Natural killer cell (primary cell): ENCODE results near the gene SHB. TPM values are rescaled to one million over a fixed set of nuclear protein-coding genes. Genes with fewer than 3 reads are reported as not detected.
A peak's percentile ranks its signal among the peaks of the same experiment; 100 is the strongest.

Experiments used
- ATAC-seq, 3 donors: fragments of 150-1000 bp in 2 of 3; fragments of 200-7000 bp in 1 of 3; cut with Tn5 transposase; 1 replicate in 1 of 3; 2 replicates in 2 of 3; pipeline ENCODE4 v1.10.0; 2021; ENCODE audit warnings: mild to moderate bottlenecking in 2 of 3, moderate library complexity in 2 of 3
- DNase-seq, 2 donors: peaks; one replicate each; pipeline versions ENCODE4 v3.0.0 to v3.0.0-alpha.2; 2013 to 2021; ENCODE audit warnings: mixed read lengths in 1 of 2
- H3K27ac ChIP-seq: one replicate; pipeline ENCODE4 v1.5.1; 2013; ENCODE audit warnings: mild to moderate bottlenecking, low read length
- H3K27me3 ChIP-seq: one replicate; pipeline ENCODE4 v1.6.1; 2013; ENCODE audit warnings: low read length; ENCODE audit not compliant: control insufficient read depth, insufficient read depth
- H3K36me3 ChIP-seq: one replicate; pipeline ENCODE4 v1.6.1; 2013; ENCODE audit warnings: low read length; ENCODE audit not compliant: control insufficient read depth, insufficient read depth
- H3K4me1 ChIP-seq: one replicate; pipeline ENCODE4 v1.6.1; 2013; ENCODE audit warnings: low read length; ENCODE audit not compliant: control insufficient read depth, insufficient read depth
- H3K4me3 ChIP-seq: one replicate; pipeline ENCODE4 v1.5.1; 2013; ENCODE audit warnings: low read length
- H3K9me3 ChIP-seq: one replicate; pipeline ENCODE4 v1.6.1; 2013; ENCODE audit warnings: low read length; ENCODE audit not compliant: control insufficient read depth, insufficient read depth
- H3K27ac Mint-ChIP-seq, 2 donors: one replicate each; pipeline ENCODE4 v1.8.0; 2022; ENCODE audit warnings: mild to moderate bottlenecking in 2 of 2, mixed read lengths in 2 of 2, moderate library complexity in 1 of 2
- H3K27me3 Mint-ChIP-seq, 2 donors: one replicate each; pipeline ENCODE4 v1.8.0; 2022; ENCODE audit warnings: low read depth in 2 of 2, mixed read lengths in 2 of 2
- H3K36me3 Mint-ChIP-seq: one replicate; pipeline ENCODE4 v1.8.0; 2022; ENCODE audit warnings: mixed read lengths
- H3K4me1 Mint-ChIP-seq, 2 donors: one replicate each; pipeline ENCODE4 v1.8.0; 2022; ENCODE audit warnings: mixed read lengths in 2 of 2
- H3K4me3 Mint-ChIP-seq: one replicate; pipeline ENCODE4 v1.8.0; 2022; ENCODE audit warnings: mild to moderate bottlenecking, moderate library complexity, mixed read lengths
- H3K9me3 Mint-ChIP-seq, 2 donors: one replicate each; pipeline ENCODE4 v1.8.0; 2022; ENCODE audit warnings: mixed read lengths in 2 of 2
- WGBS: methylation state at CpG from one replicate; pipeline ENCODE4 v1.1.7; 2013; ENCODE audit warnings: missing lambda C conversion rate; ENCODE audit not compliant: insufficient coverage; 5-methylcytosine and 5-hydroxymethylcytosine counted together
- intact Hi-C: fragments of 100-400 bp; cut with micrococcal nuclease; formaldehyde crosslinking; loops from one replicate; pipeline ENCODE4 v1.14.2; 2022
- total RNA-seq, 4 donors: library from RNA; stranded (reverse); fragments of 120-200 nt in 1 of 4; gene quantifications; one replicate each; pipeline versions ENCODE4 v1.2.3 to v1.2.4, GENCODE V29; 2013 to 2022
- TF ChIP-seq, protein P1 (sequence below): fragments of 200-600 bp; IDR thresholded peaks from one replicate; pipeline ENCODE4 v1.8.0; 2022; ENCODE audit warnings: antibody characterized with exemption

SHB gene
- total RNA-seq, 3 donors from 2014 or later (not counting 1 experiment from before 2014, with no cell fraction given), result 2.7 to 7.1 (median 2.9) TPM

- Mint-ChIP-seq H3K4me3 (peak overlapping the region; percentile 91), H3K4me1 (peaks cover 10 to 57% of the 10 kb centered on the region in 2 donors), H3K27me3 (peaks cover 0 to 5% of the 10 kb centered on the region in 2 donors), H3K27ac (no peak overlapping the region), H3K9me3 (no peaks in the 10 kb centered on the region), H3K36me3 (no peaks in the 10 kb centered on the region)
- Histone ChIP-seq H3K36me3 (no peaks in the 10 kb centered on the region), H3K4me3 (no peak overlapping the region), H3K9me3 (no peaks in the 10 kb centered on the region), H3K27me3 (peaks cover 11% of the 10 kb centered on the region), H3K4me1 (peaks cover 28% of the 10 kb centered on the region), H3K27ac (no peak overlapping the region)
- TF ChIP-seq, protein P1, sequence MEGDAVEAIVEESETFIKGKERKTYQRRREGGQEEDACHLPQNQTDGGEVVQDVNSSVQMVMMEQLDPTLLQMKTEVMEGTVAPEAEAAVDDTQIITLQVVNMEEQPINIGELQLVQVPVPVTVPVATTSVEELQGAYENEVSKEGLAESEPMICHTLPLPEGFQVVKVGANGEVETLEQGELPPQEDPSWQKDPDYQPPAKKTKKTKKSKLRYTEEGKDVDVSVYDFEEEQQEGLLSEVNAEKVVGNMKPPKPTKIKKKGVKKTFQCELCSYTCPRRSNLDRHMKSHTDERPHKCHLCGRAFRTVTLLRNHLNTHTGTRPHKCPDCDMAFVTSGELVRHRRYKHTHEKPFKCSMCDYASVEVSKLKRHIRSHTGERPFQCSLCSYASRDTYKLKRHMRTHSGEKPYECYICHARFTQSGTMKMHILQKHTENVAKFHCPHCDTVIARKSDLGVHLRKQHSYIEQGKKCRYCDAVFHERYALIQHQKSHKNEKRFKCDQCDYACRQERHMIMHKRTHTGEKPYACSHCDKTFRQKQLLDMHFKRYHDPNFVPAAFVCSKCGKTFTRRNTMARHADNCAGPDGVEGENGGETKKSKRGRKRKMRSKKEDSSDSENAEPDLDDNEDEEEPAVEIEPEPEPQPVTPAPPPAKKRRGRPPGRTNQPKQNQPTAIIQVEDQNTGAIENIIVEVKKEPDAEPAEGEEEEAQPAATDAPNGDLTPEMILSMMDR, result no peak
- intact Hi-C loops, result loop anchor here (5.0 to 10.0 kb wide), 2 partner anchors 102 to 154 kb away; no protein-coding TSS in a partner anchor
- no peak for DNase-seq
- 81% methylated on average over 7 of the region's 7 CpGs for WGBS
- ATAC-seq, result no peak
Observed at GRCh38 chr9:38066197-38066913, 2.7 kb downstream of the SHB start.

GRCh38 chr9:38065369-38066075 is 3.5 kb downstream of the SHB start:
- TF ChIP-seq, protein P1, result no peak
- intact Hi-C loops, result loop anchor here (5.0 to 10.0 kb wide), 2 partner anchors 101 to 153 kb away; no protein-coding TSS in a partner anchor
- 84% methylated on average over 9 of the region's 9 CpGs for WGBS

DNA sequence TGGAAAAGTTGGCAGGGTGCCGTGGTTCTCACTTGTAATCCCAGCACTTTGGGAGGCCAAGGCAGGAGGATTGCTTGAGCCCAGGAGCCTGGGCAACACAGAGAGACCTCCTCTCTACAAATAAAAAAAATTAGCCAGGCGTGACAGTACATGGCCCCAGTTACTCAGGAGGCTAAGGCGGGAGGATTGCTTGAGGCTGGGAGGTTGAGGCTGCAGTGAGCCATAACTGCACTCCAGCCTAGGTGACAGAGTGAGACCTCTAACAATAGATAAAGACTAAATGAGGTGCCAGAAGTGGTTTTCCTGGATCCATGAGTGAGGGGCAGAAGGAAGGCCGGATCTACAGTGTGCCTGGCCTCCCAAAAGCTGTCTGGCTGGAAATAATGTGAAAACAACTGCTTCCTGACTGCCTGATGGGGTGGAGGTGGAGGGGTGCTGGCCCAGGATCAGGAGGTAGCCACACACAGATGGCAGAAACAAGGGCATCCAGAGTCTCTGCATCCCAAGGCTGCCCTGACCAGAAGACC is 4.1 kb downstream of the SHB start:
- no peak for ATAC-seq
- peaks cover 0 to 46% of the 10 kb centered on the region in 2 donors for H3K4me1 Mint-ChIP-seq
- no peak overlapping the region for H3K27ac ChIP-seq
- intact Hi-C loops, result loop anchor here (5.0 to 10.0 kb wide), 2 partner anchors 100 to 153 kb away; no protein-coding TSS in a partner anchor
- no peaks in the 10 kb centered on the region for H3K9me3 ChIP-seq
- H3K27me3 ChIP-seq, result peaks cover 11% of the 10 kb centered on the region
- WGBS, result 95% methylated on average over 3 of the region's 4 CpGs
- H3K36me3 ChIP-seq, result no peaks in the 10 kb centered on the region
- H3K9me3 Mint-ChIP-seq, result no peaks in the 10 kb centered on the region
- H3K4me3 Mint-ChIP-seq, result no peak overlapping the region
- no peak for DNase-seq
- H3K4me3 ChIP-seq, result no peak overlapping the region
- H3K36me3 Mint-ChIP-seq, result no peaks in the 10 kb centered on the region
- peaks cover 0 to 5% of the 10 kb centered on the region in 2 donors for H3K27me3 Mint-ChIP-seq
- peaks cover 19% of the 10 kb centered on the region for H3K4me1 ChIP-seq
- no peak overlapping the region for H3K27ac Mint-ChIP-seq
- TF ChIP-seq, protein P1, result no peak

More at GRCh38 chr9:38065369-38066075, 3.5 kb downstream of the SHB start:
- no peaks in the 10 kb centered on the region for H3K9me3 ChIP-seq
- no peak overlapping the region for H3K4me3 ChIP-seq
- H3K4me1 ChIP-seq, result peaks cover 25% of the 10 kb centered on the region
- H3K9me3 Mint-ChIP-seq, result no peaks in the 10 kb centered on the region
- peaks cover 0 to 5% of the 10 kb centered on the region in 2 donors for H3K27me3 Mint-ChIP-seq
- no peaks in the 10 kb centered on the region for H3K36me3 ChIP-seq
- no peak overlapping the region for H3K27ac ChIP-seq
- no peak overlapping the region for H3K27ac Mint-ChIP-seq
- H3K4me1 Mint-ChIP-seq, result peaks cover 1 to 51% of the 10 kb centered on the region in 2 donors
- ATAC-seq, result no peak
- H3K4me3 Mint-ChIP-seq, result no peak overlapping the region
- DNase-seq, result no peak
- no peaks in the 10 kb centered on the region for H3K36me3 Mint-ChIP-seq
- peaks cover 11% of the 10 kb centered on the region for H3K27me3 ChIP-seq
